GM18861 (cell line): ENCODE data around the gene GARIN5B.
"Not testable (repeated sequence)": the region's sequence is repeated elsewhere in the genome, so short reads cannot be mapped to it uniquely, and the experiment has no call there.

Experiments used
- ATAC-seq: cut with Tn5 transposase; IDR thresholded peaks from one replicate; pipeline ENCODE4 v1.9.1; 2021; ENCODE audit not compliant: unreplicated experiment

GARIN5B gene

DNA sequence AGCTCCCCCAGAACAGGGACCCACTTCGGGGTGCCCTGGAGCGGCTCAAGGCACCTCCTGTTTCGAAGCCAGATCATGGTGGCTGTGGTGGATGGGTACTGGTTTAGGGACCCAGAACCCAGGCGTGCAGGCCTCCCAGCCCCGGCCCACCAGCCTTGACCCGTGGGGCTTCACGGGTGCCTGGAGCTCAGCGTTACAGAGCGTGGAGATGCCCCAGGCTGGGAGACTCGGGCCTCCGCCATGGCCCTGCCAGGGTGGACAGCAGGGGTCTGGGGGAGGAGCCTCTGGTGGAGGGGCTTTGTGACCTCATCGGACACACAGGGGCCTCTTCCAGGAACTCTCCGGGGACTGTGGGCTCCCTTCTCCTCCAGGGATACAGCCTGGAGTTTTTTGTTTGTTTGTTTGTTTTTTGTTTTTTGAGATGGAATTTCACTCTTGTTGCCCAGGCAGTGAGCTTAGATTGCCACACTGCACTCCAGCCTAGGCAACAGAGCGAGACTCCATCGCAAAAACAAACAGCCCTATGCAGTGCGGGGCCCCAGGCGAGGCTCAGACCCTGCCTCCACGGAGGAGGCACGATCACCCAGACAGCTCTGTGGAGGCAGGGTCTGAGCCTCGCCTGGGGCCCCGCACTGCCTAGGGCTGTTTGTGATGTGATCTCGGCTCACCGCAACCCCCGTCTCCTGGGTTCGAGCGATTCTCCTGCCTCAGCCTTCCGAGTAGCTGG lies at the start of gene GARIN5B:
TSS of gene GARIN5B (minus strand) at position 271 of the 727 bp plus-strand sequence. CDS start at position 77, 194 bp downstream.
- ATAC-seq = no peak

- no peak for ATAC-seq
These were observed 47.1 kb upstream of the GARIN5B start for GRCh38 chr19:55410168-55410567.

GRCh38 chr19:55409179-55409578 lies 46.1 kb upstream of the GARIN5B start:
- not testable (repeated sequence) for ATAC-seq

DNA sequence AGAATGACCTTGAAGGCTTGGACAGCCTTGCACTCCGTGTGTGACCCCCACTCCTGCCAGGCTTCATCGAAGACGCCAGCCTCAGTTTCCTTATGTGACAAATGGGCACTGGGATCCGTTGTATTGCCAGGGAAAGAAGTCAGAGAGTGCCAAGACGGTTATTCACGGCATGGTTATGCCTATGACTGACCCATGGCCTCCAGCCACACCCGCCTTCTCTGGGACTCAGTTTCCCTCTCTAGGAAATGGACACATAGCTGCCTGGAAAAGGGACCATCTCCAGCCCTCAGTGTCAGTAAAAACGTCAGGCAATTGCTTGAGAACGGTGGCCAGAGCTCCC lies 45.4 kb upstream of the GARIN5B start:
- no peak for ATAC-seq

DNA sequence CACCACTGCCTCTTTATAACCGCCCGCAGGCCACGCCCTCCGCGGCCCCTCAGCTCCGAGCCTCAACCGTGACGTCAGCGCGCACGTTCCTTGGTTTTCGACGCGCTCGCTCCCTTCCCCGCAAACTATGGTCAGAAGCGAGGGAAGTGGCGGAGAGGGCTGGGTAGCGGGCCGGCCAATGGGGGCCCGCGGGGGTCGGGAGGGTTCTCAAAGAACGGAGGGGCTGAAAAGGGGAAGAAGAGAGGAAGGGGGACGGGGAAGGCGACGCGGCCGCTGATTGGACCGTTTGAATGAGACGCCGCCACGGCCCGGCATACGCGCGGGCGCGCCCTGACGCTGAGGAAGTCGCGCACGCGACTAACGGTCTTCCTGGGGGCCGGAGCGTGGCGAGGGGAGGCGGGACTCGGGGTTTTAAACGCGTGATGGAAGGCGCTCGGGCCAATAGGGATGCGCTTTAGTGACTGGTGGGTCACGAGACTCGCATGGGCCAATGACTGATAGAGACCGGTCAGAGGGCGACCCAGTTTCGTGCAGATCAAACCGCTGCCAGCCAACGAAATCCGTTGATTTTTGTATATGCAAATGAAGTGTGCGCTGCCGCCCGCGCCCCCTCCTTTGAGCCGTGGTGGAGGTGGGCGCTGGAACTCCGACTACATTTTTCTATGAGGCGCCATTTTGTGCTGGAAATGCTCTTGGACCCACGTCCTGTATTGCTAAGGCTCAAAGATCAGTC lies 44.9 kb upstream of the GARIN5B start:
- peak; percentile 66 for ATAC-seq

GRCh38 chr19:55407550-55407799 lies 44.4 kb upstream of the GARIN5B start, which contains the start of gene UBE2S:
Gene UBE2S, minus strand, starts transcription at chr19:55407788. Its CDS starts 199 bp downstream, at chr19:55407589.
- peak; percentile 59 for ATAC-seq

DNA sequence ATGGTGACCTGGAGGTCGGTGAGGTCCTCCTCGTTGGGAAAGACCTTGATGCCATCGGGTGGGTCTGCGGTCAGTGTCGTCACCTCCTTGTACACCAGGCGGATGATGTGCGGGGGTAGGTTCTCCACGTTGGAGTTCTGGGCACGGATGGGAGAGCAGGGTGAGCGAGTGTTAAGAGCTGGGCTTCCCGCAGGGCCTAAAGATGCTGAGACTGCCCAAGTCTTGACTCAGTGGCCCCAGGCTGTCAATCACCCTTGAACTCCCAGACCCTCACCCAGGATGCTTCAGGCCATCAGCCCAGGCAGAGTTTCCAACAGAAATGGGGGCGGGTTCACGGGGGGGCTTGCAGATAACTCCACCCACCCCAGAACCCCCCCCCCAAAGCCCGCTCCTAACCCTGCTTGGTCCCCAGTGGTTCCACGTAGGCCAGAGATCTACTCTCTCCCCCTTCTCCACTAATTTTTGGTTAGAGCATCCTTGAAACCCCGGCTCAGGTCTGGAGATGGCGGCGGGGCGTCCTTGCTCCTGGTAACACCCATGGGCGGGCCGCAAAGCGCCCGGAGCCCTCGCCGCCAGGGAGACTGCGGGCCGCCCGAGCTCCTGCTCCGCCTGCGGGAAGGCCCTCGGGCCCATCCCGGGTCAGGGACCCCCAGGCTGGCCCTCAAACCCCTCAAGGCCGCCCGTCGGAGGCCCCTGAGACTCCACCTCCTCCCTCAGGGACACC lies 43.9 kb upstream of the GARIN5B start:
- no peak for ATAC-seq

DNA sequence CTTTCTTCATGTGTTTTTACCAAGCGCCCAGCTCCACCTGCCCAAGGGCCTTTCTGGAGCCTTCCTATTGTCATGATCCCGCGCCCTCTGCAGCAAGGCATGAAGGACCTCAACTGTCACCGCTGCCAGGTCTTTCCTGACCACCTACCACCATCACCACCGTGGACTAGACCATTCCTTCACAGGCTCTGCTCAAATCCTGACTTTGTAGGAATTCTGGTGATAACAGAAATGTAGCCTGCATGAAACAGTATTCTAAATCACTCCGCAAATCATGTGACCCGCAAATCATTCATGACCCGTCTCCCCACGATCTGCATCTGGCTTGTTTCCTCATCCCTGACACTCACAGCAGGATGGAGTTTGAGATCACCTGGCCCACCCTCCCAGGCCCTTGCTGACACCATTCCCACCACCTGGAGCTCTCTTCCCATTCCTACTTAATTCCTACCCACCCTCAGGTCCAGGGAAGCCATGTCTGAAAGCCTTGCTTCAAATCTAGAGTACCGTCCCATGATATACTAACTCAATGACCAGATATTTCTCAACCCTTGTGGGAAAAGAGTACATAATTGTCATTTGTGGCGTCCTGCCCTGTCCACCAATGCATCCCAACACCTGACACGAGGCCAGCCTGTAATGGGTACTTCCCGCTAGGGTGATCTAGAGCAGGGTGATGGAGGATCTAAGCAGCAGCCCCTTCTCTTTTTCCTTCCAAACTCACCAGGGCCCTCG lies 43.2 kb upstream of the GARIN5B start:
- no peak for ATAC-seq

- no peak for ATAC-seq
These were observed 42.6 kb upstream of the GARIN5B start for GRCh38 chr19:55405638-55406037.

DNA sequence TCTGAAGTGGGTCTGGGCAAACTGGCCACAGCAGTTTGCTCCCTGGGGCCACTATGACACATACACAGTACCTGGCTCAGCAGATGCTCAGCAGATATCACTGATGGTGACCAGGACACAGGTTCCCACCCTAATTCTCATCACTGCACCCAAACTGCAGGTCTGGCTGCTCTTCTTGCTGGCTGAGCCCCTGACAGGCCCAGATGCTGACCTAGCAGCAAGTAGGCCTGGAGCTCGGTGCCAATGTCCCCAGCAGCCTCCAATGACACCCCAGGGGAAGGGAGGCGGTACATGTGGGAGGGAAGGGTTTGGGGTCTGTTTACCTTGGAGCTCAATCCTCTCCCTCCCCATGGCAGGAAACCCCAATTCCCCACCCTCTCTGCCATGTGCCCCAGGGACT lies 39.4 kb upstream of the GARIN5B start:
- ATAC-seq = no peak

- not testable (repeated sequence) for ATAC-seq
These were observed 38.3 kb upstream of the GARIN5B start for GRCh38 chr19:55401390-55401789.

DNA sequence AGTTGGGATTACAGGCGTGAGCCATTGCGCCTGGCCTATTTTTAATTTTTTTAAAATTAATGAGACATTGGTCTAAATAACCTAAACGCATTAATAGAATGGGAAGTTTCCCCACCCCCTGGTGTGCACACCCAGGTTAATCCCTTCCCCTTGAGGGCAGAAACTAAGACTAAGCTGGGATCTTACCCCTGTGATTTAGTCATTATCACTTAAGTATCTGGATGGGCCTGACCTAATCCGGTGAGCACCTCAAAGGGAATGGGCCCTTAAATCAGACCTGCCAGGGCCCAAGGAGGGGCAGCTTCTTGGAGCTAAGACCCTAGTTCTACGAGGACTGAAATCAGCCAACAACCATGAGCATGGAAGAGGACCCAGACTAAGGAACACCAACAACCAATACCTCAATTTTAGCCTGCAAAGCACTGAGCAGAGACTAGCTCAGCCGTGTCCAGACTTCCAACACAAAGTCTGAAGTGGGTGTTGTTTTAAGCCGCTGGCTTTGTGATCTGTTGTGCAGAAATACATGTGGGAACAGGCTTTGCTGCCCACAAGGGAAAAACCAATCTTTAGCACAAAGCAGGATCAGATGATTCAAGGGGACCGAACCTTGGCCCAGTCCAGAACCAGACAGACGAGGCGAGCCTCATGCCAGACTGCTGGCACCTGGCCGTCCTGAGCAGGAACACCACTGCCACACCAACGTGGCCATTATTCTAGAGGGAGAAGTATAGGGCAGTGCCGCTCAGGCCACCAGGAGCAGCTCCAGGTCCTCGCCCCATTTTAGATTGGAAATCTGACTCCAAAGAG lies 37.4 kb upstream of the GARIN5B start:
- ATAC-seq = no peak

DNA sequence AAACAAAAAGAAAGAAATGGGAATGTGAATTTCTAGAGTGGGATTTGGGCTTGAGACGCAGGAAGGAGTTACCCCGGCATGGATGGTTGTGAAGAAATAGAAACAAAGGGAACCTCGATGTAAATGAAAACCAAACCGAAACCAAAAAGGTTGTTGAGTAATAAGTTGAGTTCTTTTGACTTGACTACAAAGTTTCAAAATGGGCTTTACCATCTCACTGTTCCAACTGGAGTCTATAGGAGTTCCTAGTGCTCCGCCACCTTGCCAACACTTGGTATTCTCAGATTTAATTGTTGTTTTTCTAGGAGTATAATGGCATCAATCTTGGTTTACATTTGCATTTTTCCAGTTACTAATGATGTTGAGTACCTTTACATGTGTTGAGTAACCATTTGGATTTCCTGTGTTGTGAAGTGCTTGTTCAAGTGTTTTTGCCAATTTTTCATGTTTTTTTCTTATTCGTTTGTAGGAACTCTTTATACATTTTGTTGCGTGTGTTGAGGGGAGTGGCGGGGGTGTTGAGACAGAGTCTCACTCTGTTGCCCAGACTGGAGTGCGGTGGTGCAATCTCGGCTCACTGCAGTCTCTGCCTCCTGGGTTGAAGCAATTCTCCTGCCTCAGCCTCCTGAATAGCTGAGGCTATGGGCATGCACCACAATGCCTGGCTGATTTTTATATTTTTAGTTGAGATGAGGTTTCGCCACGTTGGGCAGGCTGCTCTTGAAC lies 35.3 kb upstream of the GARIN5B start:
- no peak for ATAC-seq

DNA sequence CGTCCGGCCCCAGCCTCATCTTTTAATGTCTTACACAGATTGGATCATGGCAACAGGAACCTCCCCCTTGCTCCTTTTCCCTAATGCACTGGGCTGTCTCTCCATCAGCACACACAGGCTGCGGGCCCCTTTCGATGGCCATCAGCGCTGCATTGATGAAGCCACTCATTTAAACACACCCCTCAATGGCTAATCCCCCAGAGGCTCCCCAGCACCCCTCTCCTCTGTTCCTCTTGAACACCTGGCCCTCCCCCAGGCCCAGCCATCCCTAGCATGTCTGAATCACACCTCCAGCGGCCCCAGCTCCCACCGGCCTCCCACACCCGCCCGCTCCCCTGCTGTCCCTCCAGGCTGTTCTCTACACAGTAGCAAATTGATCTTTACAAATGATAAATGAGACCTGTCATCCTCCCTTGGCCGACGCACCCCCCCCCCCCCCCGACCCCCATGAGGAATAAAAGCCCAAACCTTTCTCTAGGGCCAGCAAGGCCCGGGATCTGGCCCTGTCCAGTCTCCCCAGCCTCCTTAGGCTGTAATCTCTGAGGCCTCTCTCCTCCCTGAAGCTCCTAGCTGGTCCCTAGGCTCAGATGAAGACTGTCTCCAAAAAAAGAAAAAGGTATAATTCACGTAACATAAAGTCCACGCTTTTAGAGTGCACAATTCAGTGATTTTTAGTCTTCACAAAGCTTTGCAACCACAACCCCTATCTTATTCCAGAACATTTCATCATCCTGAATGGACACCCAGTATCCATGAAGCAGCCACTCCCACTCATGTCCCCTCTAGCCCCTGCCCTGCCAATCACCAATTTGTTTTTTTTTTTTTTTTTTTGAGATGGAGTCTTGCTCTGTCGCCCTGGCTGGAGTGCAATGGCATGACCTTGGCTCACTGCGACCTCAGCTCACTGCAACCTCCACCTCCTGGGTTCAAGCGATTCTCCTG lies 30.0 kb upstream of the GARIN5B start:
- no peak for ATAC-seq

DNA sequence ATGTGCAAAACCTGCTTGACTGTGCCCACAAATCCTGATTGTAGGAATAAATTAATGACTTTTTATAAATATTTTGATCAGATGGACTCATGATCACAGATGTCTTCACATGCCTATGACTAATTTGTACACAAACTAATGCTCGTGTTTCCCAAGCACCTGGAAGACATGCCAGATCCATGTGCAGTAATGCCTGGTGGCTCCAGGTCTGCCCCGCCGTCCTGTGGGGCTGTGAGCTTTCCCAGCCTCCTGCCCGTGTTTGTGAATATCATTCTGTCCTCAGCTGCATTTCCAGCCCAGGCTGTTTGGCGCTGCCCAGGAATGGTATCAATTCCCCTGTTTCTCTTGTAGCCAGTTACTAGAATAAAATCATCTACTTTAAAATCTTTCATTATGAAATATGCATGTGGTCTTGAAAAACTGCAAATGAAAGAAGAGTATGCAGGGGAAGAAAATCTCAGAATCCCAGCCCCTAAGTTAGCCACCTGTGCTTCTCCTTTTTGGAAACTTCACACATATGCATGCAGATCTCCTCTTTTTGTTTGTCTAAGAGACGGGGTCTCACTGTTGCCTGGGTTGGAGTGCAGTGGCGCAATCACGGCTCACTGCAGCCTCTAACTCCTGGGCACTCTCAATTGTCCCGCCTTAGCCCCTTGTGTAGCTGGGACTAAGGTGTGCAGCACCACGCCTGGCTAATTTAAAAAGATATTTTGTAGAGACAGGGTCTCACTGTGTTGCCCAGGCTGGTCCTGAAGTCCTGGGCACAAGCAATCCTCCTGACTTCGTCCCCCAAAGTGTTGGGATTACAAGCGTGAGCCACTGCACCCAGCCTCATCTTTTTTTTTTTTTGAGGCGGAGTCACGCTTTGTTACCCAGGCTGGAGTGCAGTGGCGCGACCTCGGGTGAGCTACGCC lies 28.9 kb upstream of the GARIN5B start:
- ATAC-seq = no peak

- no peak for ATAC-seq
These were observed 28.2 kb upstream of the GARIN5B start for GRCh38 chr19:55391191-55391670.

- no peak for ATAC-seq
These were observed 27.4 kb upstream of the GARIN5B start for GRCh38 chr19:55390461-55390880.
